RWPE2 (cell line): ENCODE data around the gene PGLYRP4.

Experiments
- ATAC-seq: fragments of 200-7000 bp; cut with Tn5 transposase; 3 replicates; pipeline ENCODE4 v1.9.1; 2021; ENCODE audit warnings: low read depth
- DNase-seq: peaks from one replicate; pipeline ENCODE4 v3.0.0-alpha.2; 2020; ENCODE audit warnings: low spot score
- H3K27ac ChIP-seq: fragments of 450-650 bp; 2 replicates; pipeline ENCODE4 v1.5.1; 2017; ENCODE audit warnings: mild to moderate bottlenecking; ENCODE audit not compliant: poor library complexity, severe bottlenecking
- H3K27me3 ChIP-seq: fragments of 250-450 bp; sonication (Bioruptor Pico); 2 replicates; pipeline ENCODE4 v1.5.1; 2021; ENCODE audit warnings: mild to moderate bottlenecking, moderate library complexity; ENCODE audit not compliant: insufficient read depth, poor library complexity, severe bottlenecking
- H3K36me3 ChIP-seq: fragments of 250-450 bp; sonication (Bioruptor Pico); 2 replicates; pipeline ENCODE4 v1.5.1; 2020; ENCODE audit warnings: low read depth, mild to moderate bottlenecking, moderate library complexity
- H3K4me1 ChIP-seq: fragments of 250-450 bp; sonication (Bioruptor Pico); 2 replicates; pipeline ENCODE4 v1.5.1; 2021; ENCODE audit warnings: mild to moderate bottlenecking, moderate library complexity; ENCODE audit not compliant: insufficient read depth, poor library complexity, severe bottlenecking
- H3K4me3 ChIP-seq: fragments of 250-450 bp; sonication (Bioruptor Pico); 2 replicates; pipeline ENCODE4 v1.5.1; 2021; ENCODE audit warnings: mild to moderate bottlenecking, moderate library complexity; ENCODE audit not compliant: severe bottlenecking
- H3K9me3 ChIP-seq: fragments of 250-450 bp; sonication (Bioruptor Pico); 2 replicates; pipeline ENCODE4 v1.5.1; 2021; ENCODE audit warnings: mild to moderate bottlenecking, moderate library complexity; ENCODE audit not compliant: severe bottlenecking
- CTCF ChIP-seq: fragments of 450-650 bp; IDR thresholded peaks from one replicate; pipeline ENCODE4 v1.5.1; 2017; ENCODE audit warnings: mild to moderate bottlenecking, moderate library complexity; ENCODE audit not compliant: poor library complexity, severe bottlenecking

The PGLYRP4 gene

GRCh38 chr1:153379591-153379990 is 30.9 kb upstream of the PGLYRP4 start:
- Histone ChIP-seq H3K4me3 (no peak overlapping the region), H3K27me3 (no peaks in the 10 kb centered on the region), H3K36me3 (no peaks in the 10 kb centered on the region), H3K4me1 (peaks cover 13% of the 10 kb centered on the region), H3K9me3 (peaks cover 3% of the 10 kb centered on the region), H3K27ac (no peak overlapping the region)
- ATAC-seq = no peak
- TF ChIP-seq CTCF = no peak
- DNase-seq = no peak

GRCh38 chr1:153375511-153375910 is 26.9 kb upstream of the PGLYRP4 start, which contains the start of gene S100A12:
Gene S100A12 (minus strand): TSS chr1:153375621. CDS start chr1:153374592, 1,029 bp downstream.
- peak; percentile 95 for ATAC-seq
- no peak for DNase-seq
- Histone ChIP-seq H3K27ac (peak within 1 kb of the TSS; percentile 65), H3K27me3 (no peaks in the 10 kb centered on the region), H3K36me3 (no peaks in the 10 kb centered on the region), H3K9me3 (no peaks in the 10 kb centered on the region), H3K4me1 (peaks cover 13% of the 10 kb centered on the region), H3K4me3 (no peak within 1 kb of the TSS)
- TF ChIP-seq CTCF = no peak

GRCh38 chr1:153374071-153374470 is 25.4 kb upstream of the PGLYRP4 start:
- Histone ChIP-seq H3K27ac (no peak overlapping the region), H3K4me1 (peaks cover 13% of the 10 kb centered on the region)
- ATAC-seq = no peak

GRCh38 chr1:153372571-153372970 is 23.9 kb upstream of the PGLYRP4 start:
- Histone ChIP-seq H3K36me3 (no peaks in the 10 kb centered on the region), H3K4me3 (no peak overlapping the region), H3K27ac (no peak overlapping the region), H3K27me3 (no peaks in the 10 kb centered on the region), H3K4me1 (peaks cover 13% of the 10 kb centered on the region), H3K9me3 (no peaks in the 10 kb centered on the region)
- DNase-seq (no peak), ATAC-seq (no peak)
- TF ChIP-seq CTCF = no peak

More at GRCh38 chr1:153374071-153374470, 25.4 kb upstream of the PGLYRP4 start:
- no peaks in the 10 kb centered on the region for H3K27me3 ChIP-seq
- H3K9me3 ChIP-seq = no peaks in the 10 kb centered on the region
- no peak overlapping the region for H3K4me3 ChIP-seq
- no peak for DNase-seq
- no peak for TF ChIP-seq CTCF
- no peaks in the 10 kb centered on the region for H3K36me3 ChIP-seq

- DNase-seq (no peak), ATAC-seq (peak; percentile 22; the same call in 1 of the 3 replicates)
- Histone ChIP-seq H3K4me3 (no peak overlapping the region), H3K27me3 (no peaks in the 10 kb centered on the region), H3K4me1 (peaks cover 11% of the 10 kb centered on the region), H3K27ac (no peak overlapping the region), H3K9me3 (no peaks in the 10 kb centered on the region), H3K36me3 (no peaks in the 10 kb centered on the region)
- TF ChIP-seq CTCF = no peak
Measured at GRCh38 chr1:153371231-153371630, 22.6 kb upstream of the PGLYRP4 start.
